Measurements from ENCODE around the gene TUSC2. TPM values are rescaled to one million over a fixed set of nuclear protein-coding genes. Genes with fewer than 3 reads are reported as not detected.

Gene TUSC2
- total RNA-seq, 2 donors from 2014 or later = 23.5 to 28.1 TPM

DNA sequence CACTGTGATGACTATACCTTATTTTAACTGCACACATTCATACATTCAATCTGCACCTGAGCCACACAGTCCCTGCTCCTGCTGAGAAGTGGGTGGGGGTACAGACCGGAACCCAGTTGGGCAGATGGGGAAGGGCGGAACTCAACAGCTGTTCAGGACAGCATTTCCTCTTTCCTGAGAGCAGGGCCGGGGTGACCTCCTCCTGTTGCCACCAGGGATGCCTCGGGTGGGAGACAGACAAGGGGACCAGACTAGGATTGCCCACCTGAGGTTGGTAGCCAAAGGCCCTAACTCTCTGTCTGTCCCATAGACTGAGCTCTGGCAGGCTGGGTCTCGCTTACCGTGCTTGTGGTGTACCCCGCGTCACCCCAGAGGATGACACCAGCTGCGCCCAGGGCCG, 9.4 kb downstream of the TUSC2 start:
- H3K27ac ChIP-seq (ENCODE audit: low read depth, low read length) = no peak overlapping the region
- 93 to 98% methylated on average over 9 to 10 of the region's 10 CpGs for WGBS, 2 experiments (ENCODE audit: insufficient coverage in 1 of 2, insufficient read length in 1 of 2)
- Mint-ChIP-seq H3K4me3 (peak overlapping the region; percentile 87), H3K4me1 (peaks cover 25% of the 10 kb centered on the region), H3K36me3 (ENCODE audit: low read depth) (peaks cover 56% of the 10 kb centered on the region), H3K9me3 (peaks cover 6% of the 10 kb centered on the region), H3K27me3 (ENCODE audit: insufficient read depth) (no peaks in the 10 kb centered on the region), H3K27ac (no peak overlapping the region)
- no peaks in the 10 kb centered on the region for H3K27me3 ChIP-seq (ENCODE audit: control insufficient read depth, insufficient read depth, low read length, poor library complexity, severe bottlenecking)
- H3K4me1 ChIP-seq (ENCODE audit: control insufficient read depth, insufficient read depth, low read length) = peaks cover 17% of the 10 kb centered on the region
- TF ChIP-seq, protein P1, sequence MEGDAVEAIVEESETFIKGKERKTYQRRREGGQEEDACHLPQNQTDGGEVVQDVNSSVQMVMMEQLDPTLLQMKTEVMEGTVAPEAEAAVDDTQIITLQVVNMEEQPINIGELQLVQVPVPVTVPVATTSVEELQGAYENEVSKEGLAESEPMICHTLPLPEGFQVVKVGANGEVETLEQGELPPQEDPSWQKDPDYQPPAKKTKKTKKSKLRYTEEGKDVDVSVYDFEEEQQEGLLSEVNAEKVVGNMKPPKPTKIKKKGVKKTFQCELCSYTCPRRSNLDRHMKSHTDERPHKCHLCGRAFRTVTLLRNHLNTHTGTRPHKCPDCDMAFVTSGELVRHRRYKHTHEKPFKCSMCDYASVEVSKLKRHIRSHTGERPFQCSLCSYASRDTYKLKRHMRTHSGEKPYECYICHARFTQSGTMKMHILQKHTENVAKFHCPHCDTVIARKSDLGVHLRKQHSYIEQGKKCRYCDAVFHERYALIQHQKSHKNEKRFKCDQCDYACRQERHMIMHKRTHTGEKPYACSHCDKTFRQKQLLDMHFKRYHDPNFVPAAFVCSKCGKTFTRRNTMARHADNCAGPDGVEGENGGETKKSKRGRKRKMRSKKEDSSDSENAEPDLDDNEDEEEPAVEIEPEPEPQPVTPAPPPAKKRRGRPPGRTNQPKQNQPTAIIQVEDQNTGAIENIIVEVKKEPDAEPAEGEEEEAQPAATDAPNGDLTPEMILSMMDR (conservative IDR thresholded peaks at IDR 0.05) = no peak
- no peak for DNase-seq
- peak overlapping the region; percentile 56 for H3K4me3 ChIP-seq (ENCODE audit: low read length)
- peaks cover 35% of the 10 kb centered on the region for H3K36me3 ChIP-seq (ENCODE audit: control insufficient read depth, insufficient read depth, low read length)
- H3K9me3 ChIP-seq (ENCODE audit: control insufficient read depth, low read length) = no peaks in the 10 kb centered on the region
- H3K9ac ChIP-seq (ENCODE audit: extremely low read depth, low read length, poor library complexity, severe bottlenecking) = no peak overlapping the region

DNA sequence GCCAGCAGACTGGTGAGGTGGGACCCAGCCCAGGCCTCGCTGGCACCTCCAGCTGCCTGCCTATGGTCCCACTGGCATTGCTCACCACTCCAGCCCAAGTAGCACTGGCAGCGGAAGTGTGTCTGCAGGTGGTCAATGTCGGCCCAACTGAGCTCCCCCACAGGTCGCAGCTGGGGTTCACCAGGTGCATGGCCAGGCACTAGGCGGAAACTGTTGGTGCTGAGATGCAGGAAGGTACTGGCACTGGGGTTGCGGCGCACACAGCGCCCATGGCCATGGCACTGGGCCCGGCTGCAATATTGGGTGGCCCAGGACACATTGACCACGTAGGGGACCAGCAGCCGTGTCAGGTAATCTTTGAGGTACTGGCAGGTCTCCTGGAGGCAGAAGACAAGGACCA, 9.9 kb downstream of the TUSC2 start:
- peaks cover 31% of the 10 kb centered on the region for H3K36me3 ChIP-seq (ENCODE audit: control insufficient read depth, insufficient read depth, low read length)
- no peaks in the 10 kb centered on the region for H3K9me3 ChIP-seq (ENCODE audit: control insufficient read depth, low read length)
- no peak overlapping the region for H3K27ac ChIP-seq (ENCODE audit: low read depth, low read length)
- Mint-ChIP-seq H3K9me3 (peaks cover 10% of the 10 kb centered on the region), H3K4me3 (peak overlapping the region; percentile 87), H3K36me3 (ENCODE audit: low read depth) (peaks cover 58% of the 10 kb centered on the region), H3K4me1 (peaks cover 22% of the 10 kb centered on the region), H3K27me3 (ENCODE audit: insufficient read depth) (no peaks in the 10 kb centered on the region), H3K27ac (no peak overlapping the region)
- 95 to 100% methylated on average over 8 to 11 of the region's 11 CpGs for WGBS, 2 experiments (ENCODE audit: insufficient coverage in 1 of 2, insufficient read length in 1 of 2)
- DNase-seq = no peak
- TF ChIP-seq, protein P1 (conservative IDR thresholded peaks at IDR 0.05) = no peak
- H3K4me1 ChIP-seq (ENCODE audit: control insufficient read depth, insufficient read depth, low read length) = peaks cover 17% of the 10 kb centered on the region
- no peak overlapping the region for H3K9ac ChIP-seq (ENCODE audit: extremely low read depth, low read length, poor library complexity, severe bottlenecking)
- H3K27me3 ChIP-seq (ENCODE audit: control insufficient read depth, insufficient read depth, low read length, poor library complexity, severe bottlenecking) = no peaks in the 10 kb centered on the region
- H3K4me3 ChIP-seq (ENCODE audit: low read length) = no peak overlapping the region

DNA sequence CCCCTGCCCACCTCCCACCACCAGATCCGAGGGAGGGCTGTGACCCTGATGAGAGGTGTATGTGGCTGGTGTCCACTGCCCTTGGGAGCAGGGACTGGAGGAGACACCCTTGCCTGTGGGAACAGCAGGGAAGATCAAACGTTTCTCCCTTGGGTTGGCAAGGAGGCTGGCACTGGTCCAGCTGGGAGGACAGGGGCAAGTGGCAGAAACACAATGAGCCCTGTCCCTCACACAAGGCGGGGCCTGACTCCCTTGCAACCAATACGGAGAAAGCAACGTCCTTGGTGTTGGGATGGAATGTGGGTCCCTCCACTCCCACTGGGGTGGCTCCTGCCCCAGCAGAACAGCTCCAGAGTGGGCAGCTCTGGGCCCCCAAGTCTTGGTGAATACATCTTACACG, 10.7 kb downstream of the TUSC2 start:
- peaks cover 16% of the 10 kb centered on the region for H3K9me3 Mint-ChIP-seq
- TF ChIP-seq, protein P1 (conservative IDR thresholded peaks at IDR 0.05) = no peak
- H3K27me3 Mint-ChIP-seq (ENCODE audit: insufficient read depth) = no peaks in the 10 kb centered on the region
- WGBS, 2 experiments (ENCODE audit: insufficient coverage in 1 of 2, insufficient read length in 1 of 2) = 93 to 95% methylated on average over 5 to 6 of the region's 6 CpGs
- Histone ChIP-seq H3K36me3 (ENCODE audit: control insufficient read depth, insufficient read depth, low read length) (peaks cover 31% of the 10 kb centered on the region), H3K4me1 (ENCODE audit: control insufficient read depth, insufficient read depth, low read length) (peaks cover 12% of the 10 kb centered on the region), H3K4me3 (ENCODE audit: low read length) (no peak overlapping the region), H3K9ac (ENCODE audit: extremely low read depth, low read length, poor library complexity, severe bottlenecking) (no peak overlapping the region), H3K27ac (ENCODE audit: low read depth, low read length) (no peak overlapping the region), H3K27me3 (ENCODE audit: control insufficient read depth, insufficient read depth, low read length, poor library complexity, severe bottlenecking) (no peaks in the 10 kb centered on the region), H3K9me3 (ENCODE audit: control insufficient read depth, low read length) (no peaks in the 10 kb centered on the region)
- H3K4me1 Mint-ChIP-seq = peaks cover 16% of the 10 kb centered on the region
- H3K36me3 Mint-ChIP-seq (ENCODE audit: low read depth) = peaks cover 59% of the 10 kb centered on the region
- DNase-seq = peak; percentile 43
- no peak overlapping the region for H3K27ac Mint-ChIP-seq
- no peak overlapping the region for H3K4me3 Mint-ChIP-seq

Data from endodermal cell (in vitro differentiated cells).